SKM-1 treated with dmso at 0.1 percent for 144 hours (cell line): ENCODE measurements around the gene PDE11A.
"Not testable (repeated sequence)": the region's sequence is repeated elsewhere in the genome, so short reads cannot be mapped to it uniquely, and the experiment has no call there.

ENCODE experiments used
- DNase-seq: peaks from one replicate; lab custom pipeline; 2025; ENCODE audit not compliant: unreplicated experiment; lab: John Stamatoyannopoulos, UW

The PDE11A gene

GRCh38 chr2:178072383-178073301, at the start of gene PDE11A:
Gene PDE11A (minus strand): TSS chr2:178072777. CDS start chr2:178072437, 340 bp downstream.
- no peak for DNase-seq

- DNase-seq, result no peak
Measured at GRCh38 chr2:178119179-178119922, 46.8 kb upstream of the PDE11A start.

- DNase-seq, result no peak
Measured at GRCh38 chr2:178117725-178118124, 45.1 kb upstream of the PDE11A start.

GRCh38 chr2:178115271-178115670, 42.7 kb upstream of the PDE11A start:
- no peak for DNase-seq

GRCh38 chr2:178114462-178114861, 41.9 kb upstream of the PDE11A start:
- DNase-seq, result no peak

- DNase-seq, result peak; percentile 85
Measured at GRCh38 chr2:178112202-178113152, 39.9 kb upstream of the PDE11A start, which contains the start of gene RBM45. Gene RBM45 (plus strand): TSS chr2:178112437. CDS start chr2:178112547, 110 bp downstream.

GRCh38 chr2:178111743-178112142, 39.2 kb upstream of the PDE11A start:
- no peak for DNase-seq

- DNase-seq, result no peak
Measured at GRCh38 chr2:178110681-178111080, 38.1 kb upstream of the PDE11A start.

GRCh38 chr2:178109813-178110212, 37.2 kb upstream of the PDE11A start:
- peak; percentile 42 for DNase-seq

GRCh38 chr2:178108176-178108575, 35.6 kb upstream of the PDE11A start:
- no peak for DNase-seq

GRCh38 chr2:178106053-178106452, 33.5 kb upstream of the PDE11A start:
- no peak for DNase-seq

- DNase-seq, result no peak
Measured at GRCh38 chr2:178105566-178105965, 33.0 kb upstream of the PDE11A start.

GRCh38 chr2:178101321-178102079, 28.9 kb upstream of the PDE11A start:
- no peak for DNase-seq

- DNase-seq, result no peak
Measured at GRCh38 chr2:178093471-178093870, 20.9 kb upstream of the PDE11A start.

- DNase-seq, result no peak
Measured at GRCh38 chr2:178088774-178089270, 16.2 kb upstream of the PDE11A start.

GRCh38 chr2:178084273-178084672, 11.7 kb upstream of the PDE11A start:
- no peak for DNase-seq

GRCh38 chr2:178082408-178083045, 9.9 kb upstream of the PDE11A start:
- DNase-seq, result no peak

GRCh38 chr2:178079279-178079678, 6.7 kb upstream of the PDE11A start:
- DNase-seq, result not testable (repeated sequence)

- DNase-seq, result no peak
Measured at GRCh38 chr2:178076130-178076529, 3.6 kb upstream of the PDE11A start.

GRCh38 chr2:178075006-178075326, 2.4 kb upstream of the PDE11A start:
- DNase-seq, result no peak
